DMS114 treated with DMSO at 0.1 percent for 48 hours (cell line): ENCODE results near the gene SLC29A2.
"Not testable (repeated sequence)": the region's sequence is repeated elsewhere in the genome, so short reads cannot be mapped to it uniquely, and the experiment has no call there.

Experiments used
- DNase-seq: peaks from one replicate; lab custom pipeline; 2025; ENCODE audit not compliant: unreplicated experiment; lab: John Stamatoyannopoulos, UW

The SLC29A2 gene

DNA sequence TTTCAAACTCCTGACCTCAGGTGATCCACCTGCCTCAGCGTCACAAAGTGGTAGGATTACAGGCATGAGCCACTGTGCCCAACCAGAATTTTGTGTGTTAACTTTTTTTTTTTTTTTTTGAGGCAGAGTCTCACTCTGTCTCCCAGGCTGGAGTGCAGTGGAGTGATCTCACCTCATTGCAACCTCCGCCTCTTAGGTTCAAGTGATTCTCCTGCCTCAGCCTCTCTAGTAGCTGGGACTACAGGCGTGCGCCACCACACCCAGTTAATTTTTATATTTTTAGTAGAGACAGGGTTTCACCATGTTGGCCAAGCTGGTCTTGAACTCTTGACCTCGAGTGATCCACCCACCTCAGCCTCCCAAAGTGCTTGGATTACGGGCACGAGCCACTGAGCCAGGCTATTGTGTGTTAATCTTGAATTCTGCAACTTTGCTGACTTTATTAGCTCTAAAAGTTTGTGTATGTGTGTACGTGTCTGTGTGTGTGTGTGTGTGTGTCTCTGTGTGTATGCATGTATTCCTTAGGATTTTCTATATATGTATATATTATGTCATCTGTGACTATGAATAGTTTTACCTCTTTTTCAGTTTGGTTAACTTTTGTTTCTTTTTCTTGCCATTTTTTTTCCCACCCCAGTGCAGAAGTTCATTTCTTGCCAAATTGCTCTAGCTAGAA lies 20.9 kb downstream of the SLC29A2 start:
- DNase-seq = not testable (repeated sequence)

GRCh38 chr11:66349084-66349386 lies 22.5 kb downstream of the SLC29A2 start:
- no peak for DNase-seq

DNA sequence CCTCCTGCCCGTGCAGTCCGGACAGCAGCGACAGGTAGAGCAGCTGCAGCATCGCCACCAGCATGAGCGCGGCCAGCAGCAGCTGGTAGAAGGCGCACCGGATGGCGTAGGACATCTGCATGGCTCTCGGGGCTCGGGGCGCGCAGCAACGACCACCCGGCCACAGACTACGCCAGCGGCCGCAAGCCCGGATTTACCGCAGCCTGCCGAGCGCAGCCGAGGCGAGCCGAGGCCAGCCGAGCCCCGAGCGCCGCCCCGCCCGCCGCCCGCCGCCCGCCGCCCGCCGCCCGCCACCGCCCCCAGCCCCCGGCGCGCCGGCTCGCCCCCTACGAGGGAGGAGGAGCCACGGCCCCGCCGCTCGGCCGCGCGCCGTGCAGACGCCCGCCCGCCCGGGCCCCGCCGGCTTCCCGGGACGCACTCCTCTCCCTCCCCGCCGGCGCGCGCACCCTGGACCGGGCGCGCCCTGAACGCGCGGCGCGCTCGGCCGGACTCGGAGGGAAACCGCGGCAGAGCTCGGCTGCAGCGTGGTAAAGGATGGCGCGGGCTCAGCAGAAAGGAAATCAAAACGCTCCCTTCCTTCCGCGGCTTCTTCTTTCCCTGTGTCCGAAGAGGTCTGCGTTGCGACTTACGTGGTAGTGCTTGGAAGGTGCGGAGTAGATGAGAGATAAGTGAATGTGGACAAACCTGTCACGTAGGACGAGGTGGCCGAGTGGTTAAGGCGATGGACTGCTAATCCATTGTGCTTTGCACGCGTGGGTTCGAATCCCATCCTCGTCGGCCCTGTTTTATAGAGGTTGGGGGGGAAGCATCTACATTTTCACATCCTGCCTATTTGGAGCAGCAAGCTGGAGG lies 23.9 kb downstream of the SLC29A2 start, which contains the start of gene B4GAT1:
B4GAT1 (minus strand) TSS at position 205 of the 852 bp plus-strand sequence; CDS start at position 121, 84 bp downstream.
- DNase-seq = peak; percentile 77

- DNase-seq = no peak
Observed at GRCh38 chr11:66346476-66347424, 24.8 kb downstream of the SLC29A2 start.

DNA sequence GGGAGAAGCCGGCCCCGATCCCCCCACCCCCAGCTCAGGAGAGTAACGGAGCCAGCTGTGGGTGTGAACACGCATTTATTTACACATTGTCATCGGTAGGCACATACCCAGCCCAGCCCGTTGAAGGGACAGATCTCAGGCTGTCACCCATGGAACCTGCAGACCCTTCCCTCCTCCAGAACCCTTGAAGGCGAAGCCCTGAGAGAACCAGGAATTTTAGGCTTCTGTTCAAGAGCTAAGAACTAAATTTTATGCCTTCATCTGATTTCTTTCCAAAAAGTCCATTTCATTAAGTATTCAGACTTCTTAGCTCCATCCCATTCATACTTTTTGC lies 26.3 kb downstream of the SLC29A2 start:
- no peak for DNase-seq

DNA sequence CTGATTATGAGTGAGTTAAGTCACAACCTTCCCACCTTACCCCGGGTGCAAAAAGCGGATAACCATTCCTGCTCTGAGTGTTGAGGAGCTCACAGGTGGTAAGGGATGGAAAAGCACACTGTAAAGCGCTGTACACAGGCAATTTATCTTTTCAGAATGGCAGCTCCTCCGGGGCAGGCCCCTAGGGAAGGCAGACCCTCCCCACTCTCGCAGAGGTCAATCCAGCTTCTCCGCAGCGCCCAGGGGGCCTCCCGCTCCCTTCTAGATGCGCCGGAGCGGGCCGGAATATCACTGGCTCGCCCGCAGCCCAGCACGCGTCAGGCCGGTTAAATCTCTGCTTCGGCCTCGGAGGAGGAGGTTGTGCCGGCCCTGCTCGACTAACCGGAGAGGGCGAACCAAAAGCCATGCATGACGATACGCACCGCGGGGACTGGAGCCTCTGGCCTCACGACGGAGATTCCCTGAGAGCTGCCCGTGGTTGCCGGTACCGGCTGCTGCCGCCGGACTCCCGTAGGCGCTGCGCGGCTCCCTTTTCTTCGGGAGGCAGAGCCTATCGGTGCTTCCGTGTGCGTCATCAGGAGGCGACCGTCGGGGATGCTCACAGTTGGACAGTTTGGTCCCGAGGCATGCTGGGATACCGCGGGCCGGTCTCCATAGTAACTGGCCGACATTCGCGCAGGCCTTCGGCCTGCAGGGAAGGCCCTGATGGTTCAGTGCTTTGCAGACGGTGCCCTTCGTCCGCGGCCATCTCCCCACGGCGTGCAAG lies 26.8 kb downstream of the SLC29A2 start, which contains the start of gene BRMS1:
BRMS1 (minus strand) TSS at position 555 of the 766 bp plus-strand sequence. CDS start 2,870 bp downstream, outside the sequence.
- DNase-seq = peak; percentile 92

DNA sequence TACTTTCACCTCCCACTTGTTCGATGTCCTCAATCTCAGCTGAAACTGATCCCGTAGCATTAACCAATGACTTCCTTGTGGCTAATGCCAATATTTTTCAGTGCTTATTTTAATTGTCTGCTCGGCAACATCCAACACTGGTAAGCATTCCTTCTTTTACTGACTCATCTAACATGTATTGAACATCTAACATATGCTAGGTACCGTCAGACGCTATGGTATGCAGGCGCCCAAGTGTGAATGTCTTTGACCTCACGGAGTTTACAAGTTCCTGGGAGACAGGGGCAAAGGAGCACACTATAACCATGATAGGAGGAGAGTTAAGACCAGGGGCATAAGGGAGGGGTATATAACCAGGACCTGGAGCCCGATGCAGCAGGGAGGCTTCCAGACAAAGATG lies 28.4 kb downstream of the SLC29A2 start:
- DNase-seq = no peak

DNA sequence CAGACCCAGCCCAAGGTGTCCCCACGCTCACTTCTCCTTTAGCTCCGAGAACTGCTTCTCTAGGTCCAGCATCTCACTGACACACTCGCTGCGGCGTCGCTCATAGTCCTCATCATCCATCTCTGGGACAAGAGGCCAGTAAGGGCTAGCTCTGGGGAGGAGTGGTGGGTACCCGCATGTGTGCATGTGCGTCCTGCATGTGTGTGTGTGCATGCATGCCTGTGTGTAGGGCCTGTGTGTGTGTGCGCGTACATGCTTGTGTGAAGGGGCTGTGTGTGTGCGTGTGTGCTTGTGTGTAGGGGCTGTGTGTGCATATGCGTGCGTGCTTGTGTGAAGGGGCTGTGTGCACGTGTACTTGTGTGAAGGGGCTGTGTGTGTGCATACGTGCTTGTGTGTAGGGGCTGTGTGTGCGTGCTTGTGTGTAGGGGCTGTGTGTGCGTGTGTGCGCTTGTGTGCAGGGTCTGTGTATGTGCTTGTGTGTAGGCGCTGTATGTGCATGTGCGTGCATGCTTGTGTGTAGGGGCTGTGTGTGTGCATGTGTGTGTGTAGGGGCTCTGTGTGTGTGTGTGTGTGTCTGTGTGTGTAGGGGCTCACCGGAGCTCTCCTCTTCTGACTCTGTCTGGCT lies 29.9 kb downstream of the SLC29A2 start:
- DNase-seq = no peak

GRCh38 chr11:66340596-66341501 lies 30.7 kb downstream of the SLC29A2 start:
- no peak for DNase-seq

- no peak for DNase-seq
Observed at GRCh38 chr11:66339686-66340483, 31.7 kb downstream of the SLC29A2 start.

GRCh38 chr11:66339162-66339675 lies 32.3 kb downstream of the SLC29A2 start:
- no peak for DNase-seq

GRCh38 chr11:66338276-66339161 lies 33.0 kb downstream of the SLC29A2 start:
- DNase-seq = no peak

- no peak for DNase-seq
Observed at GRCh38 chr11:66337103-66337899, 34.3 kb downstream of the SLC29A2 start.

GRCh38 chr11:66336234-66337102 lies 35.1 kb downstream of the SLC29A2 start, which contains the start of gene RIN1:
RIN1 (minus strand) TSS chr11:66336434; CDS start chr11:66336402, 32 bp downstream.
- peak; percentile 30 for DNase-seq
